HG02623 (cell line): ENCODE results near the gene SLC6A1.
"Not testable (repeated sequence)": the region's sequence is repeated elsewhere in the genome, so short reads cannot be mapped to it uniquely, and the experiment has no call there.

Experiments used
- ATAC-seq: cut with Tn5 transposase; IDR thresholded peaks from one replicate; pipeline ENCODE4 v1.9.1; 2021; ENCODE audit warnings: moderate library complexity; ENCODE audit not compliant: unreplicated experiment

Gene SLC6A1

DNA sequence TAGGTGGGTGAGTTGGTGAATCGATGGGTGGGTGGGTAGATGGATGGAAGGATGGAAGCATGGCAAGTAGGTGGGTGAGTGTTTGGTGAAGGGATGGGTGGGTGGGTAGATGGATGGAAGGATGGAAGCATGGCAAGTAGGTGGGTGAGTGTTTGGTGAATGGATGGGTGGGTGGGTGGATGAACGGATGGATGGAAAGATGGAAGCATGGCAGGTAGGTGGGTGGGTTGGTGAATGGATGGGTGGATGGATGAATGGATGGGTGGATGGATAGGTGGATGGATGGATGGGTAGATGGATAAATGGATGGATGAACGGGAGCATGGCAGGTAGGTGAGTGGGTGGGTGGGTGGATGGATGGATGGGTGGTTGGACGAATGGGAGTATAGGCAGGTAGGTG lies 65.1 kb downstream of the SLC6A1 start:
- no peak for ATAC-seq

DNA sequence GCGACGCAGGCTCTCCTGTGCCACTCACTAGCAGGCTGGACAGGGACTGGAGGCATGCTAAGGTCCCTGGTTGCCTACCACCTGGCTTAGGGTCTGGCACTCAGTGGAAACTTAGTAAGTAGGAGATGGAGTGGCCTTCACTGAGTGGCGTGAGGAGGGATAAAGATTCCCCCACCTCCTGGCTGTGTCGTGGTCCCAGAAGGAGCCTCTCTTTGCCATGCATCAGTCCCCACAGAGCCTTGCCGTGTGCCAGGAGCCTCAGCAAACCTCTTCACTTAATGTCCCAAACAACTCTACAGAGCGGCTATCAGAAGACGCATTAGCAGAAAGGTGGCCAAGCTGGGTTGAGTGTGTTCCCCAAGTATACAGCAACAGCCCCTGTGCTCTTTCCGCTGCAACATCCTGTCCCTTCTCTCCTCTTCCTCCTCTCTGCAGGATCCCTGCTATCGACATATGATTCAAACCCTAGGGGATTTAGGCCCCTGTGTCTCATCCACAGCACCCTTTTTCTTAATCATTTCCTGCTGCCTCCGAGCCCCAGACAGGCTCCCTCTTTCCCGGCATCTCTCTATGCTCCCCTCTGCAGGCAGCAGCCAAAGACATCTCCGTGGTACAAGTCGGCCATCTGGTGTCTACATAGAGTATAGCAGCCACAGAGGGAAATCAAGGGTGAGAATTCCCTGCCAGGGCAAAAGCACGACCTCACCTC lies 66.7 kb downstream of the SLC6A1 start:
- ATAC-seq, result no peak

DNA sequence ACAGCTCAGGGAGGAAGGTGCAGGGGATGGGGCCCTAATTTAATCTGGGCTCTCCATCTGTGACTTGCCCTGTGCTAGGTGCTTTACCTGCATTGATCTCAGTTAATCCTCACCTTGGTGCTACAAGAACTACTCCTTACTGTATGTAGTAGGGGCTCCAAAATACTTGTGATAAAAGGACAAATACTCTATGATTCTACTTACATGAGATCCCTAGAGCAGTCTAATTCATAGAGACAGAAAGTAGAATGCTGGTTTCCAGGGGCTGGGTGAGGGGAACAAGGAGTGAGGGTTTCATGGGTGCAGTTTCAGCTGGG lies 67.2 kb downstream of the SLC6A1 start:
- ATAC-seq, result no peak

DNA sequence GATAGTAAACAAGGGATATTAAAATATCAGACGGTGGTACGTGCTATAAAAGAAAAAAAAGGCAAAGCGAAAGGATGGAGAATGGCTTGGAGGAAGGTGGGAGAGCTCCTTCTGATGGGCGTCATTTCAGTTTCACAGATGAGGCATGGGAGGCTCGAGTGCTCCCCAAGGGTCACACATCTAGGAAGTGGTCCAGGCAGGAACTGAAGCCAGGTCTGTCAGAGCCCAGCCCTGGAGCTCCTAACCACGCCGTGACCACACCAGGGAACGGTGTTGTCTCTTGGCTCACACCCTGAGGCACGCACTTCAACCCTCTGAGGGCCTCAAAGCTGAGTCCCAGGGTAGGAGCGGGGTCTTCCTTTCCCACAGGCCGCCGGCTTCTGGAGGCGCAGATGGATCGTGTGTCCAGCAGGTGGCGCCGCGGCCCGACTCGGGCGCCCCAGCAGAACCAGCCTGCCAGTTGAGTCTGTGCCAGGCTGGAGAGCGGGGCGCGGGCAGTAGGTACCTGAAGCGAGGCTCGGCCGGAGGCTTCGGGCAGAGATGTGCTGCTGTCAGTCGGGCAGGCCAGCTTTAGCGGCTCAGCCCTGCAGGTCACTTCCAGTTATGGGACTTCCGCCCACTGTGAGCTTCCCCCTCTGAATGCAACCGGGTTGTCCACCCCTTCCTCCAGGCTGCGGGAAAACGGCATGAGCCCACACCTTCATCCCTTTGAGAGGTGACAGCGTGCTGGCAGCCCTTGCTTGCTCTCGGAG lies 68.1 kb downstream of the SLC6A1 start:
- ATAC-seq, result no peak

DNA sequence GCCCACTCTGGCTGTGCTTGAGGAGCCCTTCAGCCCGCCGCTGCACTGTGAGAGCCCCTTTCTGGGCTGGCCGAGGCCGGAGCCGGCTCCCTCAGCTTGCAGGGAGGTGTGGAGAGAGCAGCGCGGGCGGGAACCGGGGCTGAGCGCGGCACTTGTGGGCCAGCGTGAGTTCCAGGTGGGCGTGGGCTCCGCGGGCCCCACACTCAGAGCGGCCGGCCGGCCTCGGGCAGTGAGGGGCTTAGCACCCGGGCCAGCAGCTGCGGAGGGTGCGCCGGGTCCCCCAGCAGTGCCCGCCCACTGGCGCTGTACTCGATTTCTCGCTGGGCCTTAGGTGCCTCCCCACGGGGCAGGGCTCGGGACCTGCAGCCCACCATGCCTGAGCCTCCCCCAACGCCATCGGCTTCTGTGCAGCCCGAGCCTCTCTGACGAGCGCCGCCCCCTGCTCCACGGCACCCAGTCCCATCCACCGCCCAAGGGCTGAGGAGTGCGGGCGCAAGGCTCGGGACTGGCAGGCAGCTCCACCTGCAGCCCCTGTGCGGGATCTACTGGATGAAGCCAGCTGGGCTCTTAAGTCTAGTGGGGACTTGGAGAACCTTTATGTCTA lies 68.8 kb downstream of the SLC6A1 start:
- not testable (repeated sequence) for ATAC-seq

DNA sequence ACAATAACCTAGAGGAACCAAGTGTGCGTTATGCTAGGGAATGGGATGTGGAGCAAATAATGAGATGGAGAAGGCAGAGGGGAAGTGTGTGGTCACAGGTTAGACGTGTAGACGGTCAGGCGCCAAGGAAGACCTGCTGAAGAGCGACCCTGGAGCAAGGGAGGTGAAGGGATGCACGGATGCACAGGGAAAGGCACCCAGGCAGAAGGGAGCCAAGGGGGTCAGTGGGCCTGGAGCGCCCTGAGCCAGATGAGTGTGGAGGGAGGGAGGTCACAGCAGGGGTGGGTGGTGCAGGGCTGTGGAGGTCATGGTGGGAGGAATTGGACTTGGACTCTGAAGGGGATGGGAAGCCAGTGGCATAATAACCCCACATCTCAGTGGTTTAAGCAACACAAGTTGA lies 70.2 kb downstream of the SLC6A1 start:
- ATAC-seq, result no peak

DNA sequence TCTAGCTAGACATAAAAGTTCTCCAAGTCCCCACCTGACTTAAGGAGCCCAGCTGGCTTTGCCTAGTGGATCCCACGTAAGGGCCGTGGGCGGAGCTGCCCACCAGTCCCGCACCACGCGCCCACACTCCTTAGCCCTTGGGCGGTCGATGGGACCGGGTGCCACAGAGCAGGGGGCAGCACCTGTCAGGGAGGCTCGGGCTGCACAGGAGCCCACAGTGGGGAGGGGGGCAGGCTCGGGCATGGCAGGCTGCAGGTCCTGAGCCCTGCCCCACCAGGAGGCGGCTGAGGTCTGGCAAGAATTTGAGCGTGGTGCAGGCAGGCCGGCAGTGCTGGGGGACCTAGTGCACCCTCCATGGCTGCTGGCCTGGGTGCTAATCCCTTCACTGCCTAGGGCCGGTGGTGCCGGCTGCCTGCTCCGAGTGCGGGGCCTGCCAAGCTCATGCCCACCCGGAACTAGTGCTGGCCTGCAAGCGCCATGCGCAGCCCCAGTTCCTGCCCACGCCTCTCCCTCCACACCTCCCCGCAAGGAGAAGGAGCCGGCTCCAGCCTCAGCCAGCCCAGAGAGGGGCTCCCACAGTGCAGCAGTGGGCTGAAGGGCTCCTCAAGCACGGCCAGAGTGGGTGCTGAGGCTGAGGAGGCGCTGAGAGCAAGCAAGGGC lies 78.7 kb downstream of the SLC6A1 start:
- no peak for ATAC-seq

DNA sequence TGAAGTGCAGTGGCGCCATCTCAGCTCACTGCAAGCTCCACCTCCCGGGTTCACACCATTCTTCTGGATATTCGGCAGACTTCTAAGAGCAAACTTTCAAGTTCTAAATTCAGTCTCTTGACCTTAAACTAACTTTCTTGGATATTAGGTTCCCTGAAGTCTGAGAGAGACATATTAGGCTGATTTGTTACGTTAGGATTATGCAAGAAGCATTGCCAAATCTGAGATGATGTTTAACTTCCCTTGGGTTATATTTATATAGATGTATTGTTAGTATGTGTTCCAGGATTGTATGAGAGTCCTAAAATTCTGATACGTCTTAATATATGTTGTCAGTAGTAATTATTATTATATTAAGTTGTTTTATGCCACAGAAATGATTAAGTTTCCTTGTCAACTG lies 80.1 kb downstream of the SLC6A1 start:
- no peak for ATAC-seq

DNA sequence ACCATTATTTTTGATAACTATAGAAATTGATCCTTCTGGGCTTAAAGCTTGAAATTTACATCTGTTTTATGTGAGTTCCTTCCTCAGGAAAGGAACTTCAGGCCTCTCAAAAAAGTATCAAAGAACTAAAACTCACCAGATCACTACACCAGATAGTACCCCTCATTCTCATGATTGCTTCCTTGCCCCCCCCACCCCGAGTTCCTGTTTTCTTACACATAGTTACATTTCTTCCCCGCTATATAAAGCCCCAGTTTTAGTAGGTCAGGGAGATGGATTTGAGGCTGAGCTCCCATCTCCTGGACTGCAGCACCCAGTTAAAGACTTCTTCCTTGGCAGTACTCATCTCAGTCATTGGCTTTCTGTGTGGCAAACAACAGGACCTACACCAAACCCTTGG lies 81.5 kb downstream of the SLC6A1 start:
- ATAC-seq, result no peak

DNA sequence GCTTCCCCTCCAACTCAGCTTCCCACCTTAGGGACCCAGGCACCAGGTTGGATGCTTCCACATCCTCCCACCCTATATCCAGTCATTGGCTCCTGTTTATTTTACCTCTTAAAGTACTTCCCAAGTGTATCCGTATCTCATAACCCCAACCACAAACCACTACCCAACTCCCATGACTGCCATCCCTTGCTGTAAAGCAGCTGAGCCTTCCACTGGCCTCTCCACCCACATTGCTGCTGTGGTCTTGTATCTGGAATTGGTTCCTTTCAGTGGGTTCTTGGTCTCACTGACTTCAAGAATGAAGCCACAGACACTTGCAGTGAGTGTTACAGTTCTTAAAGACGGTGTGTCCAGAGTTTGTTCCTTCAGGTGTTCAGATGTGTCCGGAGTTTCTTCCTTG lies 81.9 kb downstream of the SLC6A1 start:
- ATAC-seq, result no peak

DNA sequence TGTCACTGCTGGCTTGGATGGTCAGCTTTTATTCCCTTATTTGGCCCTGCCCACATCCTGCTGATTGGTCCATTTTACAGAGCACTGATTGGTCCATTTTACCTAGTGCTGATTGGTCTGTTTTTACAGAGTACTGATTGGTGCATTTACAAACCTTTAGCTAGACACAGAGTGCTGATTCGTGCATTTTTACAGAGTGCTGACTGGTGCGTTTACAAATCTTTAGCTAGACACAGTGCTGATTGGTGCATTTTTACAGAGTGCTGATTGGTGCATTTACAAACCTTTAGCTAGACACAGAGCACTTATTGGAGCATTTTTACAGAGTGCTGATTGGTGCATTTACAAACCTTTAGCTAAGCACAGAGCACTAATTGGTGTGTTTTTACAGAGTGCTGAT lies 82.6 kb downstream of the SLC6A1 start:
- not testable (repeated sequence) for ATAC-seq

DNA sequence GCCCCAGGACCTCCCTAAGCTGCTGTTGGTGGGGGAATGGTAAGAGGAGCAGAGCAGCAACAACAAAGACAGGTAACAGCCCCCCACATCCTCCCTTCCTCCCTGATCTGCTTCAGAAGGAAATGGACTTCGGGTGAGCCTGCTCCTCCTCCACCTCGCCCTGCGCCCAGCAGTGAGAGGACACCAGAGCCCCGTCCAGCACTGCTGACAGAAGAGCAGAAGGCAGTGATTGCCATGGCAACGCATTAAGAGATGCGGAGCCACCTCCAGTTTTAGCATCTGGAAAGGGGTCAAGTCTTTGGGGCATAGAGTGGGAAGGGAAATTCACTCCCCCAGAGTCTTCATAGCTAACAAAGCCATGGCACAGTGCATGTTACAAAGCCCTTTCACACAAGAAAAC lies 84.2 kb downstream of the SLC6A1 start:
- ATAC-seq, result no peak

DNA sequence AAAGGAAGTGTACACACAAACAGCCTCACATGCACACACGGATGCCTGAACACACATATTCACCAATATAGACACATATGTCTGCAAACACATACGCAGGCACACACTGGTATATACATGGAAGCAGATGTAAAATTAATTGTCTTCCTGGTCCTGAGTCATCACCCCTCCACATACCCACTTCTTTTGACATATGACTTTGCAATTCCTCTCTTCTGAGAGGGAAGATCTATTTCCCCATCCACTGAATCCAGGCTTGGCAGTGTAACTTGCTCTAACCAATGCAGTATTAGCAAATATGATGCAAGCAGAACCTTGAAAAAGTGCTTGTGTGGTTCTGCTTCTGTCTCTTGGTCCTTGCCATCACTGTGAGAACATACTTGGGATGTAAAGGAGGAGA lies 84.9 kb downstream of the SLC6A1 start:
- ATAC-seq, result no peak

DNA sequence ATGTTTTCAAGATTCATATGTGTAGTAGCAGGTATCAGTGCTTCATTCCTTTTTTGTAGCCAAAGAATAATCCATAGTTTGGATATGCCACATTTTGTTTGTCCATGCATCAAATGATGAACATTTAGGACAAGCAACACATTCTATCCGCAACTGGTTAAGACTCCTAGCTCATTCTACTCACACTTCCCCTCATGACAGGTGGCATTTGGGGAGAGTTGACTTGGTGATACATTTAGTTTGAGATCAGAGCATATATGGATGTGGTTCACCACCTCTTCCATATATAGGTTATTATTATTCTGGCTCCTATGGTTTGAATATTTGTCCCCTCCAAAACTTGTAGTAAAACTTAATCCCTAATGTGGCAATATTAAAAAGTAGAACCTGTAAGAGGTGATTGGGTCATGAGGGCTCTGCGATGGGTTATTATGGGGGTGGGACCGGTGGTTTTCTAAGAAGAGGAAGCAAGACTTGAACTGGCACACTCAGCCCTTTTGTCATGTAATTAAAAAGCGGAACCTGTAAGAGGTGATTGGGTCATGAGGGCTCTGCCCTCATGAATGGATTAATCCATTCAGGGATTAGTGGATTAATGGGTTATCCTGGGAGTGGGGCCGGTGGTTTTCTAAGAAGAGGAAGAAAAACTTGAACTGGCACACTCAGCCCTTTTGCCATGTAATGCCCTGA lies 86.4 kb downstream of the SLC6A1 start:
- no peak for ATAC-seq

DNA sequence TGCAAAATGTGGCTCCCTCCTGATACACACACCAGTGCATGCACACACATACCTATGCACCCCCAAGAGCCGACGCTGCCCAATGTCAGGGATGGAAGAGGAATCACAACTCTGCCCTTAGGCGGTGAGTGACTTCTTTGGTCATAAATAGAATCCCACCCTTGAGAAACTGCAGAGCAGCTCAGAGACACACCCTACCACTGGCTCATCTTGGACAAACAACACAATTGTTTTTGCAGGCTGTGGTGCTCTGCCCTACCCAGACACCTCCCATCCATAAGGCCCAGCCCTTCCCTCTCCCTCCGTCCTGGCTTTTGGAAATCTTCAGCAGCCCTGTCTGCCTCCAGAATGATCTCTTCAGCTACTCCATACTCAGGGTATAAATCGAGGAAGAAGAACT lies 87.9 kb downstream of the SLC6A1 start:
- no peak for ATAC-seq

DNA sequence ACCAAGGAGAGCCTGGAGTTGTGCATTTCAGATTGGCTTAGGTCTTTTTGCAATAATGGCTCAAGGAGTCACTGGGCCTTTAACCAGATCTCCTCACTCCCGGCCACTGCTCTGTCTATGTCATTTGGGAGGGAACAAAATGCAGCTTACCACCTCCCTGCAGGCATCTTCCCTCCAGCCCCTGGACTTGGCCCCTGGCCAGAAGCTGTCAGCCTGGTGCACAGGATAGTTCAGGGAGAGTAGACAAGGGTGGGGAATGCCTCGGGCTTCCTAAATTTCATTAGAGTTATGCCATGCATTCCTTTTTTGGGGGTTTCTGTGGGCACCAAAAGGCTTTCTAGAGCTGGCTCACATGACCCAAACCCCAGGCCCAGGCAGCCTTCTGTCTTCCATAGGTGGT lies 91.5 kb downstream of the SLC6A1 start:
- ATAC-seq, result no peak

DNA sequence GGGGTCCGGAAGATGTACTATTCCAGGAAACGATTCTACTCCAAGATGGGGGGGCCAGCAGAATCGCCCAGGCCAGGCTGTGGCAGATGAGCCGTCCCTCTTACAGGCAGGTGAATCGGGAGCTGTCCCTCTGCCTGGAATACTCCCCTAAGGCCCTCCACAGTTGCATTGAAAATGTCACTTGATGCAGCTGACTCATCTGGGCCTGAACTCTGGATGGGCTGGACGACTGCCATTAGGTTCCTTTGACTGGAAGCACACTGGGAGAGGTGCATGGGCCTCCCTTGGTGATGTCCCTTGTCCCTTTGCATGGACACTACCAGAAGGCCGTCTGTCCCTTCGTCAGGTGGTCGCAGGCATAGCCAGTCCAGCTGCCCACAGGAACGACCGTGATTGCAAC lies 92.1 kb downstream of the SLC6A1 start:
- ATAC-seq, result no peak

DNA sequence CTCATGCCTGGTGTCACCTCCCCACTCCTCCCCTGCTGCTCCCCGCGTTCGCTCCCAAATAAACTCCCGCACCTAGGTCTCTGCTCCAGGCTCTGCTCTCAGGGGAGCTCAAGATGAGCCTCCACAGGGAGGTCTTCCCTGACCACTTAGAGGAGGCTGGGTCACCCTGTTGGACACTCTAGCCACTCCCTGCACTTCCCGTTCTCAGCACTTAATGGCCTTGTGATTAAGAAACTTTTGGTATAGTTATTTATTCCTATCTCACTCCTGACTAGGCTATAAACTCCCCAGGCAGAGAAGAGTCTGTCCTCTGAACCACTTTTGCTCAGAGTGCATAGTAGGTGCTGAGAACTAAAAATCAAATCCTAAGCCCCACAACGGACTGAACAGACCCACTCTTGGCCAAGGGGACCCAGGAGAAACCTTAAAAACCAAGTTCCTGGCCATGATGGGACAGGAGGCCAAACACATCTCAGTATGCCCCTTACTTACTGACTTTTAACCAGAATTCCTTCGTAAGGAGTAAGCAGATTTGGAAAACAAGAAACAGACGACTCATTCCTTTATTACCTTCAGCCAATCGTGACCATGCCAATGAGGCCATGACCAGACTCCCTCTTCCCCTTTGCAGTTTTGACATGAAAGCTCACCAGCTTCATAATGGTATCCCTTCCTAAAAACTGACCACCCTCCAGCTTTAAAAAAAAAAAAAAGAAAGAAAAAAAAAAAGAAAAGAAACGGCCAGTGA lies 92.7 kb downstream of the SLC6A1 start:
- ATAC-seq, result no peak

DNA sequence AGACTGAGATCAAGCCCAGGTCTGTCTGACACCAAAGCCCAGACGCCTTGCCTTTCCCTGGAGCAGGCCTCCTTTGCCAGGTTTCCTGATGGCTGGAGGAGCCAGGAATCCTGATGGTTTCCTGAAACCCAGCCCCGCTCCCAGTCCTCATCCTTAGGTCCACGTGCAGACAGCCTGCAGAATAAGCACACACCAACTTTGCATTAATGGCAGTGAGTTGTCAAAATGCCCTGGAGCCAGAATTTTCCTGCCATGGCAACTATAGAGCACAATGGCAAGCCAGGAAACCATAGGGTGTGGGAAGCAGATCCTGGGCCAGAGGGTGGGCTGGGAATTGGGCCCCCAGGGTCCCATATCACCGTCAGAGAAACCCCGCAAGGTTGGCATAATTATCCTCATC lies 94.3 kb downstream of the SLC6A1 start:
- no peak for ATAC-seq

DNA sequence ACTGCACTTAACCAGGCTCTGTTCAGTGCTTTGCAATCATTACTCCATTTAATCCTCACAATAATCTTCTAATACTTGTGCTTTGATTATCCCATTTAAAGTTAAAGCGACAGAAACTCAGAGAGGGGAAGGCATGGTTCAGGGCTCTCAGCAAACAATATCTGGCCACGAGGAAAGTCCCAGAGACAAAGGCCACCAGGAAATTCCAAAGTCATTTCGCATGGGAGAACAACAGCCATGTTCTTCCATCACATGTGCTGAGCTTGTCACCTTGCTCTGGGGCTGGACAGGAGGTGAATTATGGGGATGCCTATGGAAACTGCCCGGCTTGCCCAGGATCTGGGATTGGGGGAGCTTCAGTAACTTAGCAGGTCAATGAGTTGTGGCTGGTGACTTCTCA lies 95.5 kb downstream of the SLC6A1 start:
- no peak for ATAC-seq

DNA sequence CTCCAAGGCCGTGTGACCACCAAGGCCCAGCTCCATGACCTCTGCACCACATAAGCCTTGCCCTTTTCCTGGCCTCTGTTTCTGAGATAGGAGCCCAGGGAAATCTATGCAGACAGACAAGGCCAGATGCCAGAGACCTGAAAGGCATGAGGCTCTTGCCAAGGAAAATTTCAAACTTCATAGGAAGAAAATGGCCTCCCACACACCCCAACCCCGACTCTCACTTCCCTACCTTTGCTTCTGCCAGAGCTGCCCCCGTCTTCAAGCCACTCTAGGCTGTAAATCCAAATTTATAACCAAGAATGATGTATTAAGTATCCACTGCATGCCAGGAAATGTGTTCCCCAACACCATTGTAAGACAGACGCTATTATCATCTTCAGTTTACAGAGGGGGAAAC lies 96.3 kb downstream of the SLC6A1 start:
- no peak for ATAC-seq
